Thoracic aorta (tissue), 2 donors: ENCODE data around the gene CENPS. TPM values are rescaled to one million over a fixed set of nuclear protein-coding genes. Genes with fewer than 3 reads are reported as not detected.

Experiments
- ATAC-seq: fragments of 150-250 bp; one replicate; pipeline ENCODE4 v1.8.0; 2017; ENCODE audit warnings: low read depth; ENCODE audit not compliant: insufficient number of reproducible peaks, low FRiP score
- DNase-seq: peaks from one replicate; pipeline ENCODE4 v3.0.0-alpha.2; 2020; ENCODE audit warnings: low spot score
- H3K27ac ChIP-seq, 2 donors: fragments of 200-600 bp; sonication (generic); 1 replicate in 1 of 2; 2 replicates in 1 of 2; pipeline ENCODE4 v1.5.1; 2016; ENCODE audit warnings: mild to moderate bottlenecking in 2 of 2, moderate library complexity in 2 of 2
- H3K27me3 ChIP-seq: fragments of 200-600 bp; sonication (generic); replicated peaks from 2 replicates; pipeline ENCODE4 v1.6.0; 2016; ENCODE audit warnings: mild to moderate bottlenecking; ENCODE audit not compliant: insufficient read depth
- H3K36me3 ChIP-seq: fragments of 200-600 bp; sonication (generic); one replicate; pipeline ENCODE4 v1.5.1; 2016
- H3K4me1 ChIP-seq, 2 donors: fragments of 200-600 bp; sonication (generic); 1 replicate in 1 of 2; 2 replicates in 1 of 2; pipeline versions ENCODE4 v1.5.1 to v1.6.0; 2016; ENCODE audit warnings: low read depth in 2 of 2, mild to moderate bottlenecking in 1 of 2; ENCODE audit not compliant: control insufficient read depth in 1 of 2
- H3K4me3 ChIP-seq: fragments of 200-600 bp; sonication (generic); 2 replicates; pipeline ENCODE4 v1.5.1; 2016; ENCODE audit warnings: mild to moderate bottlenecking
- H3K9me3 ChIP-seq: fragments of 200-600 bp; sonication (generic); 2 replicates; pipeline ENCODE4 v1.5.1; 2016
- total RNA-seq, 2 donors: library from RNA; depleted of rRNA; stranded (reverse); fragments of >200 nt; gene quantifications; one replicate each; pipeline versions ENCODE4 v1.1.0 to v1.2.3, GENCODE V29; 2016
- TF ChIP-seq, protein P1 (sequence below): fragments of 200-600 bp; sonication (generic); IDR thresholded peaks from one replicate; pipeline ENCODE4 v1.5.1; 2019; ENCODE audit warnings: antibody characterized with exemption

Gene CENPS
- total RNA-seq, 2 donors from 2014 or later, result 6.4 to 10.4 TPM

- no peaks in the 10 kb centered on the region for H3K9me3 ChIP-seq
- no peak overlapping the region for H3K27ac ChIP-seq
- peaks cover 44% of the 10 kb centered on the region for H3K36me3 ChIP-seq
- DNase-seq (no peak), ATAC-seq (no peak)
- H3K4me1 ChIP-seq, result peaks cover 7 to 10% of the 10 kb centered on the region in 2 donors
- H3K27me3 ChIP-seq, result no peaks in the 10 kb centered on the region
- TF ChIP-seq, protein P1, sequence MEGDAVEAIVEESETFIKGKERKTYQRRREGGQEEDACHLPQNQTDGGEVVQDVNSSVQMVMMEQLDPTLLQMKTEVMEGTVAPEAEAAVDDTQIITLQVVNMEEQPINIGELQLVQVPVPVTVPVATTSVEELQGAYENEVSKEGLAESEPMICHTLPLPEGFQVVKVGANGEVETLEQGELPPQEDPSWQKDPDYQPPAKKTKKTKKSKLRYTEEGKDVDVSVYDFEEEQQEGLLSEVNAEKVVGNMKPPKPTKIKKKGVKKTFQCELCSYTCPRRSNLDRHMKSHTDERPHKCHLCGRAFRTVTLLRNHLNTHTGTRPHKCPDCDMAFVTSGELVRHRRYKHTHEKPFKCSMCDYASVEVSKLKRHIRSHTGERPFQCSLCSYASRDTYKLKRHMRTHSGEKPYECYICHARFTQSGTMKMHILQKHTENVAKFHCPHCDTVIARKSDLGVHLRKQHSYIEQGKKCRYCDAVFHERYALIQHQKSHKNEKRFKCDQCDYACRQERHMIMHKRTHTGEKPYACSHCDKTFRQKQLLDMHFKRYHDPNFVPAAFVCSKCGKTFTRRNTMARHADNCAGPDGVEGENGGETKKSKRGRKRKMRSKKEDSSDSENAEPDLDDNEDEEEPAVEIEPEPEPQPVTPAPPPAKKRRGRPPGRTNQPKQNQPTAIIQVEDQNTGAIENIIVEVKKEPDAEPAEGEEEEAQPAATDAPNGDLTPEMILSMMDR, result no peak
- H3K4me3 ChIP-seq, result no peak overlapping the region
Observed at GRCh38 chr1:10467078-10467477, 36.8 kb downstream of the CENPS start.

DNA sequence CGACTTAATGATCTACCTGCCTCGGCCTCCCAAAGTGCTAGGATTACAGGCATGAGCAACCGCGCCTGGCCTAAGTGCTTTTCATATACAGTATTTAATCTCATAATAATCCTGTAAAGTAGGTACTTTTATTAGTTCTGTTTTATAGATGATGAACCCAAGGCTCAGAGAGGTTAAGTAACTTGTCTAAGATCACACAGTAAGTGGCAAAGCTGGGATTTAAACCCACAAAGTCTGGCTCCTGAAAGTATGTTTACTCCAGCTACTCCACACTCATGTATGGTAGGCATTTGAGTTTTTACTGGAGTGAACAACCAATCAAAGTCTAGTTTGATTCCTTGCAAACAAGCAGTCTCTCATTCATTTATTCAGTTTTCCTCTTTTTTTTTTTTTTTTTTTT is 39.8 kb downstream of the CENPS start:
- no peaks in the 10 kb centered on the region for H3K27me3 ChIP-seq
- peaks cover 7 to 14% of the 10 kb centered on the region in 2 donors for H3K4me1 ChIP-seq
- ATAC-seq, result no peak
- H3K27ac ChIP-seq, result no peak overlapping the region
- H3K36me3 ChIP-seq, result peaks cover 24% of the 10 kb centered on the region
- TF ChIP-seq, protein P1, result no peak
- H3K9me3 ChIP-seq, result no peaks in the 10 kb centered on the region
- DNase-seq, result no peak
- H3K4me3 ChIP-seq, result no peak overlapping the region

GRCh38 chr1:10471411-10472219 is 41.4 kb downstream of the CENPS start:
- peak overlapping the region; percentile 87 for H3K4me3 ChIP-seq
- peaks cover 20% of the 10 kb centered on the region for H3K36me3 ChIP-seq
- no peak for DNase-seq
- no peaks in the 10 kb centered on the region for H3K27me3 ChIP-seq
- H3K9me3 ChIP-seq, result no peaks in the 10 kb centered on the region
- ATAC-seq, result no peak
- peak overlapping the region; percentile 49 to 62 for H3K27ac ChIP-seq
- H3K4me1 ChIP-seq, result peaks cover 16 to 26% of the 10 kb centered on the region in 2 donors
- TF ChIP-seq, protein P1, result no peak

DNA sequence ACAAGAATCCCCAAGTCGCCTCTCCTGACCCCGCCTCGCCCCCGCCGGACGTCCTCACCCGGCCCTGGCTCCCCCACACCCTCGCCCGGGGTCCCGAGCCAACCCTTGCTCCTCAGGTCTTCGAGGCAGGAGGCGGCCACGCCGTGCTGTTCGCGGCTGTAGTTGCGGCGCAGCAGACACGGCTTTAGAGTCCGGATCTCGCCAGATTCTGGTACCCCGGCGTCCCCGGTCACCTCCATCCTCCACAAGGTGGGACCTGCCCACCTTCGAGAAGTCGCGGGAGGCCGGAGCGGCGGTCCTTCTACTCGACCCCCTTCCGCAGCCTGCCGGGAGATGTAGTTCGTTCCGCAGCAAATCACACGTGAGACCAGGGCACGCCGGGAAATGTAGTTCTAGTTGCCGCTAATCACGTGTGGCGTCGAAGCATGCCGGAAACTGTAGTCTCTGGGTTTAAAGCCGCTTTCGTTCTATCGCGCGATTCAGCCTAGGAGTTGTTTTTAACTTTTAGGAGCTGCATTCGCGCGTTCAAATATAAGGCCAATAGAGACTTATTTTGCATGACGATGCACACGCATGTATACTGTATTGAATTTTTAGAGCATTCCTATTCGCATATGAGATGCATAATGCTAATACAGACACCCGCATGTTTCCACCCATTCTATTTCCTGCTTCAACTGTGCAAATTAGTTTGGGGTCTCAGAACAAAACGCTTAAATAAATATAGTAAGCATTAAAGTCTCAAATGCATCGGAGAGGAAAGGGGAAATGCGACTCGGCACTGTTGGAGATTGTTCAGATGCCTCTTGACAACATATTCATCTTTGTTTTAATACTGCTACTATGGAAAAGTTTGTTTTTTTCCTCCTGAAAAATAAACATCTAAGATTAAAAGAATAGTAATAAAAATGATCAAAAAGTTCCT is 42.2 kb downstream of the CENPS start, which contains the start of gene DFFA:
DFFA (minus strand) TSS at position 310 of the 925 bp plus-strand sequence; CDS start at position 239, 71 bp downstream.
- DNase-seq (peak; percentile 90), ATAC-seq (peak; percentile 90)
- peaks cover 16 to 28% of the 10 kb centered on the region in 2 donors for H3K4me1 ChIP-seq
- no peaks in the 10 kb centered on the region for H3K27me3 ChIP-seq
- peak within 1 kb of the TSS; percentile 87 for H3K4me3 ChIP-seq
- TF ChIP-seq, protein P1, result no peak
- peaks cover 15% of the 10 kb centered on the region for H3K36me3 ChIP-seq
- no peaks in the 10 kb centered on the region for H3K9me3 ChIP-seq
- peak within 1 kb of the TSS; percentile 49 to 62 for H3K27ac ChIP-seq
